Tongue (tissue), 2 donors: ENCODE results near the gene PBRM1. TPM values are rescaled to one million over a fixed set of nuclear protein-coding genes. Genes with fewer than 3 reads are reported as not detected.
"Not testable (repeated sequence)": the region's sequence is repeated elsewhere in the genome, so short reads cannot be mapped to it uniquely, and the experiment has no call there.

Experiments used
- DNase-seq: peaks from one replicate; pipeline ENCODE4 v3.0.0-alpha.2; 2015
- total RNA-seq: library from RNA; depleted of rRNA; stranded (reverse); fragments of >200 nt; gene quantifications from one replicate; pipeline ENCODE4 v1.2.3, GENCODE V29; 2014

Gene PBRM1
- total RNA-seq, 1 donor from 2014 or later = 94.3 TPM

DNA sequence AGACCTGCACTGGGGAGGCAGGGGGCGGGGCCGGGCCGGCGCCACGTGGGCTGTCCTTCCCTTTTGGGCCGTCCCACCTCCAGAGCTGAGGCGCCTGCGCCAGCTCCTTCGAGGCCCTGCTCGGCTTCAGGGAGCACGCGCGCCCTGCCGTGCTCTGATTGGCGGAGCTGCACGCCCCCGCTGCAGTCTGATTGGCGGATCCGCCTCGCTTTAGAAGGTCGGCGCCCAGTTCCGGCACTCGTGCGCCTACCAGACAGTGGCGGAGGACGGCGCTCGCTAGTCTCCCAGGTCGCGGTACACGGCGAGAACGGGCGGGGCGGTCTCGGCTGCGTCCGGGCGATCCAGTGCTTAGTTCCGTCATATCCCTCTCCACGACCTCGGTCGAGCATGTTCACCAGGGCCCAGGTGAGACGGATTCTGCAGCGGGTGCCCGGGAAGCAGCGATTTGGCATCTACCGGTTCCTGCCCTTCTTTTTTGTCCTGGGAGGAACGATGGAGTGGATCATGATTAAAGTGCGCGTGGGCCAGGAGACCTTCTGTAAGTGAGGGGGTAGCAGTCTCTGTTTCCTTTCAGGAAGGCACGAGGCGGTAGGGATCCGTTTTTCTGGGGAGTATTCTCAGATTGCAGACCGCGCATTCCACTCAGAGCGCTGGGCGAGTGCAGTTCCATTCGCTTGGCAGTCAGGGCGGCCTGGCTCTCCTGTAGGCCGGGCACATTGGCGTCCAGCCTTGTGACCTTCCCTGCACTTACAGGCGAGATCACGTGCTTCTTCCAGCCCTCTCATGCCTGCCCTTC, 149.1 kb downstream of the PBRM1 start, which contains the start of gene UQCC5:
TSS of gene UQCC5 (plus strand) at position 237 of the 796 bp plus-strand sequence. CDS start at position 388, 151 bp downstream.
- peak; percentile 99 for DNase-seq

GRCh38 chr3:52536112-52536368, 149.7 kb downstream of the PBRM1 start:
- no peak for DNase-seq

DNA sequence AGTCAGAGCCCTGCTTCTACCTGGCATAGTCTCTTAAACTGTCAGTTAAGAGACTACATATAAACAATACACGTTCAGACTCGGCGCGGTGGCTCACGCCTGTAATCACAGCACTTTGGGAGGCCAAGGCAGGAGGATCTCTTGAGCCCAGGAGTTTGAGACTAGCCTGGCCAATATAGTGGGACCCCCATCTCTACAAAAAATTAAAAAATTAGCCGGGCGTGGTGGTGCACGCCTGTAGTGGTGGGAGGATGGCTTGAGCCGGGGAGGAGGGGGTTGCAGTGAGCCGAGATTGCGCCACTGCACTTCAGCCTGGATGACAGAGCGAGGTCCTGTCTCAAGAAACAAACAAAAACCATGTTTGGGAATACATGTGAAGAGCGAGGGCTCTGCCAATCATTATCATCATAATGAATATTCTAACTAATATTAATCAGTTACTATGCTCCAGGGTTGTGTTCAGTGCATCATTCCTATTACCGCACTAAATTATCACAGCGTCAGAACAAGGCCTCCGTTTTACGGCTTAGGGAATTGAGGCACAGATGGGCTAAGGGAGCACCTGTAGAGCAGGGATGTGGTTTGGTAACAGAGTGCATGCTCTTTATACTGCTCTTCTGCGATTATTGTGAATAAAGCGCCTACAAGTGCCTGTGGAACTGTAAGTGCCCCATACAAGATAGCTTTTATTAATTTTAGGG, 150.2 kb downstream of the PBRM1 start:
- DNase-seq = no peak

DNA sequence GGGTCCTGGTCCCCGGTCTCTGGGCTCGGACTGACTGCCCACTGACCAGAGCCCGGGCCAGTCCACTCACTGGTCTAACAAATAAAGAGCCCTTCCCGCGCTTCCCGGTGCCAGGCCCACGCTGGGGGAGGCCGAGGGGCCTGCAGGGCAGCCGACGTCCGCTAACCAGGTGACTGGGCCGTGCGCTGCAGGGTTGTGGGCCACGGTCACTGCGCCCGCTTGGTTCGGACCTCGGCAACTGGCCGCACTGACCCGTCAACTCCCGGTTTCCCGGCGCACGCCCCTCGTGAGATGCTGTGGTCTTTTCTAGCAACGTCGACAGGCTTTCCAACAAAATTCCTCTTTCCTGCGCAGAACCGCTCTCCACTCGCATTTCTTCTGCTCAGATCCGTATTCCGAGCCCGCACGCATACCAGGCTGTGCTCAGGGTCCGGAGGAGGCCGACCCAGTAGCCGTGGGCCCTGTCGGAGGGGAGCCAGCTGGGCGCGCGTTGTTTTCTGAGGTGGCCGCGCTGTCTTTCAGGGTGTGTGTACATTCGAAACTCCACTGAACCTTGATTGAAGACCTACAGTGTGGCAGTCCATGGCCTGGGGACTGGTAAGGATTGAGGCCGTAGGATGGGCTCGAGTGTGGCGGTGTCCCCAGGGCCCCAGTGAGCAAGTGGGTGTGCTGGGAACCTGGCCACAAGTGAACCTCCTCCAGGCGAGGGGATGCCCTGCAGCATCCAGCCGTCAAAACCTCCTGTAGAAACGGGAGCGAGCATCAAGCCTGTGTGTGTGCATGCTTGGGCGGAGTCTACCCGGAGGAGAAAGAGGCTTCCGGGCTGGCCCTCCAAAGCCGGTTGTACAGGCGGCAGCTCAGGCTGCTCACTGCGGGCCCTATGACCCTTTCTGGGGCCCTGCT, 151.2 kb downstream of the PBRM1 start:
- peak; percentile 56 for DNase-seq

DNA sequence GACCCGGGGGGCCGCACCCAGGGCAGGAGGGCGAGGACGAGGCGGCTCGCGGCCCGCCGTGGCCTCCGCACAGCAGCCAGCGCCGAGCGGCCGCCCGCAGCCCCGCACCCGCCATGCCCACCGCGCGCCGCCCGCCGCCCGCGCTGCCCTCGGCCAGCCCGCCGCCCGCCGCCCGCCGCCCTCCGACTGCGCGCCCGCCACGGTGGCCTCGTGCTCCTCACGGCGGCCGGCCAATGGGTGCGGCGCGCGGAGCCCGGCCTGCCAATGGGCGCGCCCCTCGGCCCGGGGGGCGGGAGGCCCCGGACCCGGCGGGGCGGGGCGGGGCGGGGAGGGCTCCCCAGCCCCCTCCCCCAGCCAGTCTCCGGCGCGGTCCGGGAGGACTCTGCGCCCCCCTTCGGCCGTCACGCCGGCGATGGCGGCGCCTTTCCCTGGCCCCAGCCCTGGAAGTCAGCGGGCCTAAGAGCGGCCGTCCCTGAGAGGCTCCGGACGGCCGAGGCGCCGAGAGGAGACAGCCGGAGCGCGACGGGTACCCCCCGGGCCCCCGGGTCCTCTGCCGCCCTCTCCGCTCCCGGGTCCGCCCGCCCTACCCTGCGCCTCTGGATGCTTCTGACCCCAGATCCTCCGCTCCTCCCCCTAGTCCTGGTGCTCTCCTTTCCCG, 152.0 kb downstream of the PBRM1 start, which contains the start of gene NT5DC2:
TSS of gene NT5DC2 (minus strand) at position 235 of the 658 bp plus-strand sequence. CDS start at position 115, 120 bp downstream.
- peak; percentile 92 for DNase-seq

- peak; percentile 43 for DNase-seq
These were observed 152.7 kb downstream of the PBRM1 start for GRCh38 chr3:52532838-52533622.

- no peak for DNase-seq
These were observed 153.2 kb downstream of the PBRM1 start for GRCh38 chr3:52532517-52532837.

DNA sequence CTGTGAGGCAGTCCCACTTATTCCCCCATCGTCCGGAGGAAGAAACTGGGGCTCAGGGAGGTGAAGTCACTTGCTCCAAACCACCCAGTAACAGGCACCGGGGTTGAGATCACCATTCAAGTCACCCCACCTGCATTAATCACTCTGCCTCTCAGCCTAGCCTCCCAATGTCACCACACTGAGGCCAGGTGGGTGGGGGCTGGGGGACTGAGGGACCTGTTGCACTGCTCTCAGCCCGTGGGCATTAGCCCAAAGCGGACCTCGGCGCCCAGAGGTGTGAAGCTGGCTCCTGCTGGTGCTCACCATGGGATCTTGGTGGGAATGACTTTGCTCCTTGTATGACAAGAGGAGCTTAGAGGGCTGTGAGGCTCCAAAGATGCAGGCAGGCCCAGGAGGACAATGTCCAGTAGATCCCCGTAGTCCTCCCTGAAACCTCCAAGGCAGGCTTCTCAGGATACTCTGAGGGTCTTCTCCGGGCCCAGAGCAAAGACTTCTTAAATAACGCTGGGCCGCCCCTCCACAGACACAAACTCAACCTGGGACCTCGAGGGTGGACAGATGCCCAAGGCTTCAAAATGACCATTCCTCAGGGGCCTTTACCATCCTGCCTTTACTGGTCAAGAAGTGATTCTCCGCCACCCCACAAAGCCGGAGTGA, 153.7 kb downstream of the PBRM1 start:
- DNase-seq = no peak

GRCh38 chr3:52530918-52531826, 154.5 kb downstream of the PBRM1 start:
- no peak for DNase-seq

DNA sequence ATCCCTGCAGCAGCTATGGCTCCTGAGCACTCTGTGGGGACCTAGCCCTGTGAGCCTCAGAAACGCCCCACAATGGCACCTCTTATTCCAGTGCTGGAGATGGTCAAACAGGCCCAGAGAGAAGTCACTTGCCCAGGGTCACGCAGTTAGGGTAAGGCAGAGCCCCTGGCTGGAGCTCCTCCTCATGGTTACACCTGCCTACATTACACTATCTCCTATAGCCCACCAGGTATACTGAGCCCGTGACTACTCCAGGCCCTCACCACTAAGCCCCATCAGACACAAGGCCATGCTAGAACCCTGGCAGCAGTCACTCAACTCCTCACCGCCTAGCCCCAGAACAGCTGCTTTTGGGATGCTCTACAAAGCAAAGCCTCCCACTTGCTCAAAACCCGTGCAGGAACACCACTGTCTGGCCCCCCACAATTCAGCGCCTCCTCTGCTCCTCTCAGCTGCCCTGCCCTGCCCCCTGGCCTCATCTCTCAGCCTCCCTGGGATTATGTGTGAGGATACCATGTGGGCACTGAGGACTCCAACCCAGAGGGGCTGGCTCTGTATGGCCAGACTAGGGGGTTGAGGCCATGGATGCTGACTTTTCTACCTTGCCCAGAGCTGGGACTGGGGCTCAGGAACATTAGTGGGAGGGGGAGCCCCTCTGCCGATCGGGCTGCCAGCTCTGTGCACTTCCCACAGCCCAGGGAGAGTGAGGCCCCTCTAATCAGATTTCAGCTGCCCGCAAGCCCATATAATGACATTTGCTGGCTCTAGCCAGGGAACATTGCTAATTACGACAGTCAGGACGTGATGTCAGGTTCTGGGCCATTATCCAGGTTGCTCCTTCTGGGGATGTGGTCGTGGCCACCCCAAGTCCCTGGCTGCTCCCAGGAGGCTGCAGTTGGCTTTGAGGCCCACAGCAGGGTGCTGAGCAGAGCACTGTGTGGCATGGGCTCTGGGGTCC, 156.1 kb downstream of the PBRM1 start:
- DNase-seq = no peak

- DNase-seq = no peak
These were observed 156.9 kb downstream of the PBRM1 start for GRCh38 chr3:52528586-52529375.

DNA sequence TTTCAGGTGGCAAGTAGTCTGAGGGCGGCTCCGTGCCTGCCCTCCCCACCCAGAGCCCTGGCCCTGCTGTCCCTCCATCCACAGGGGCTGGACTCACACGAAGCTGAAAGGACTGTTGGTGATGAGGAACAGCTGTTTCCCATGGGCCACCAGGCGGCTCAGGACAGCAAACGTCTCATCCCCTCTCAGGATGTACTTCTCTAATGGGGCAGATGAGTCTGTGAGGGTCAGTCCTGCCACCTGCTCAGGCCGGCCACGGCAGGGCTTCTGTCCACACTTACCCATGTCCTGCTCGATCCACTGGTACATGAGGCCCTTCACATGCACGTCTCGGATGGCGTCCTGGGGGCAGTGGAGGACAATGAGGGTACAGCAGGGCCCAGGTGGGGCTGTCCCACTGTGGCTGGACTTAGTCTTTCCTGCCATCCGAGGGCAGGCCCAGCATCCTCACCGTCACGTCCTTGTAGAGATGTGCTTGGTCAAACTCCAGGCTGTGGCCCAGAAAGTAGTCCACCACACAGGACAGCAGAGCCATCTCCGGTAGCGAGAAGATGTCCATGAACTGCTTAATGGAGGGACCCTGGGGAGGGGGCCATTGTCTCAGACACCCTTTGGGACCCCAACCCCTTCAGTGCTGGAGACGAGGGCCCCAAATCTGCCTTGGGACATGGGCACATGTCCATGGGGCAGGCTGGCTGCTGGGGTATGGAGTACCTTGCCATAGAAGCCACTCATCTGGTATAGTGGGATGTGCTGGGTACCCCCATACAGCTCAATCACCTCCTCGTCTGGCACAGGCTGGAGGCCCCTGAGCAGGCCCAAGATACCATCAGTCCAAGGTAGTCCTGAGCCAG, 157.8 kb downstream of the PBRM1 start:
- no peak for DNase-seq

DNA sequence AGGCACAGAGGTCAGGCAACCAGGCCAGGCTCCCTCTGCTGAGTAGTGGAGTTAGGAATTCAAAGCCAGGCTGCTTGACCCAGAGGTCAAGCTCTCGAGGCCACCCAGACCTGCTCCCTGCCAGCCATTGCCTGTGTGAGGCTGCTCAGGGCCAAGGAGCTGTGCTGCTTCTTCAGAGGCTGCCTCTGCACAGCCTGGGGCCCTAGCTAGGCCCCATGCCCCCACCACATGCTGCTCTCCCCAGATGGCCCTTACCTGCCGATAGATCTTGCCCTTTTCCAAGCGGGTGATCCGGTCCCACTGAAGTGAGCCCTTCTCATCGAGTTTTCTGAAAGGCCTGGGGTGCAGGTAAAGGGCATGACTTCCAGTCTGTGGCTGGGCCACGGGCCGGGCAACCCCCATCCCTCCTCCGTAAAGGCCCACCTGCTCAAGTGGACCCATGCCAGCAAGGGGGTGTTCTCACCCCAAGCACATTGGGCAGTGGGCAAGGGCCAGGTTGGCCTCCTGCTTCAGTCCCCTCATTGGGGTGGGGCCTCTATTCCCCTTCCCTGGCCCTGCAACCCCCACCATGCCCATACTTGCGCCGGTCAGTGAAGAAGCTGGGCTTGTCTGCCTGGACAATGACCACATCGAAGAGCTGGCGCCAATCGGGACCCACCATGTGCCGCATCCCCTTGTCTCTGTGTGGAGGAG, 158.5 kb downstream of the PBRM1 start:
- no peak for DNase-seq

DNA sequence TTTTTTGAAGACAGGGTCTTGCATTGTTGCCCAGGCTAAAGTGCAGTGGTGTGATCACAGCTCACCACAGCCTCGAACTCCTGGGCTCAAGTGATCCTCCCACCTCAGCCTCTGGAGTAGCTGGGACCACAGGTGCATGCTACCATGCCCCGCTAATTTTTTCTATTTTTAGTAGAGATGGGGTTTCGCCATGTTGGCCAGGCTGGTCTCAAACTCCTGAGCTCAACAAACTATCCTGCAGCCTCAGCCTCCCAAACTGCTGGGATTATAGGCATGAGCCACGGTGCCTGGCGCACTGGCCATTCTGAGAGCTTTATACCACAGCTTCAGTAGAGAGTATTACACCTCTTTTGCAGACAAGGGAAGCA, 159.1 kb downstream of the PBRM1 start:
- not testable (repeated sequence) for DNase-seq

DNA sequence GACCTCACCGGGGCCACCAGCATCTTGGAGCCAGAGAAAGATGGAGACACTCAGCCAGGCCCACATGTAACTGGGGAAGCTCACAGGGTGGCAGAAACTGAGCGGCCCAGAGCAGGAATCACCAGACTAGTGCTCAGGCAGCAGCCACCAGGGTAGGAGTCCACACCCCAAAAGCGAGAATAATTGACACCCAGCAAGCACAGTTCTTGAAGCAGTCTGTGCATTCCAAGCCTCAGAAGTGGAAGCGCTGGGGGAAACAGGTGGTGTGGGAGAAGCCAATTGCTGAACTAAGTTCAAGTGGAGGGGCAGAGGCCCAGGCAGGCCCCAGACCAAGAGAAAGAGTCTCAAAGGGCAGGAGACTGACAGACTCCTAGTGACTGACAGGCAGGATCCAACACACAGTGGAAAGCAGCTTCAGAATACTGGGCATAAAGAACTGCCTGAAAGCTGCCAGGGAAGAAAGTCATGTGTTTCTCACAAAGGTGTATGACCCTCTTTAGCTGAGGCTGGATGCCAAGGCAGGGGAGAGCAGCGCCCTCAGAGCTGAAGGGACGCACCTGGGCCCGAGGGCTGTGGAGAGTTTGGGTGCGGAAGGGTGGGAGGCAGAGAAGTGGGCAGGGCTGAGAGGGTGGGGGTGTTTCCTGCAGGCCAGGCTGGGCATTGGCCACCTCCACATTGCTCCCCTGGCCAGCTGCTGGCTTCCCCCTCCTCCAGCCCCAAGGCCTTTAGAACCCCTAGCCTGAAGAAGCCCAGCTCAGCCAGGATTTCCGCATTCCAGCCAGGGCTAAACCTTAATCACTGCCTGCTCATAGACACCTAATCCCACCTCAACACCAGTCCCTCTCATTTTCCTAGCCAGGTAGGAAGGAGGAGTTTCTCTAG, 159.8 kb downstream of the PBRM1 start:
- no peak for DNase-seq
